Measurements from ENCODE around the gene FOXK2. TPM values are rescaled to one million over a fixed set of nuclear protein-coding genes. Genes with fewer than 3 reads are reported as not detected.

Gene FOXK2
- total RNA-seq = 10 to 100 TPM; 42.5 to 50.0 (median 46.4) TPM
- total RNA-seq (2013) = 29.8 TPM

DNA sequence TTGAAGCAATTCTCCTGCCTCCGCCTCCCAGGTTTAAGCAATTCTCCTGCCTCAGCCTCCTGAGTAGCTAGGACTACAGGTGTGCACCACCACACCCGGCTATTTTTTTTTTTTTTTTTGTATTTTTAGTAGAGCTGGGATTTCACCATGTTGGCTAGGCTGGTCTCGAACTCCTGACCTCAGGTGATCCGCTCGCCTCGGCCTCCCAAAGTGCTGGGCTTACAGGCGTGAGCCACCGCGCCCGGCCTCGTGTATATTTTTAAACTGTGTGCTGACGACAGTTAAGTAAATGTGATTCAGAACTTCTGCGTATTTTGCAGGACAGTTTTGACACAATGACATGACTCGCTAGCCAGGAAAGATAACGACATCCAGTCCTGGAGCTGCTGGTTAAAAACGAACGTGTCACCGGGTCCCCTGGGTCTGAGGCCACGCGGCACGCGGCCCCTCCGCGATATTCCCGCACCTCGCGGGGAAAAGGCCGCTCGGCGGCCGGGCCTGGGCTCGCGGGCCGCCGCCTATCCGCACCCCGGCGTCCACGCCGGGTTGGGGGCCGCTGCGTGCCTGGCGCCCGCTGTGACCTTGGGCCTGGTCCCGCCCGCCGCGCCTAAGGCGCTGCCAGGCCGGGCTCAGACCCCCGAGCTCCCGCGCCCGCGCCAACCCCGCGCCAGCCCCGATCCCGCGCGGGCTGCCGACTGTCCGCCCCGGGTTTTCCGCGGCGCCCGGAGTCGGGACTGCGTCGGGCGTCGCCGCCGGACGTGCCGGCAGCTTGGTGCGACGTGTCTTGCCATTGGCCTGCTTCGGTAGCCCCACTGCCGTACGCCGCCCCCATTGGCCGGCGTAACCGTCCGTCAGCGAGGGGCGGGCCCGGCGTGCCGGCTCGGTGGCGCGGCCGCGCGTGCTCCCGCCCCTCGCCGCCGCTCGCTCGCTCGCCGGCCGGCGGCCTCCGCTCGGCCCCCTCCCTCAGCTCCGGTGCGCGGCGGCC, at the start of gene FOXK2:
FOXK2 (plus strand) TSS at position 907 of the 985 bp plus-strand sequence. CDS start 157 bp downstream, outside the sequence.
- H3K4me3 Mint-ChIP-seq = peak within 1 kb of the TSS; percentile 91
- H3K4me3 ChIP-seq (ENCODE audit: low read length) = peak within 1 kb of the TSS; percentile 51
- WGBS (ENCODE audit: insufficient coverage) = 1% methylated on average over 112 of the region's 114 CpGs
- TF ChIP-seq, protein P1, sequence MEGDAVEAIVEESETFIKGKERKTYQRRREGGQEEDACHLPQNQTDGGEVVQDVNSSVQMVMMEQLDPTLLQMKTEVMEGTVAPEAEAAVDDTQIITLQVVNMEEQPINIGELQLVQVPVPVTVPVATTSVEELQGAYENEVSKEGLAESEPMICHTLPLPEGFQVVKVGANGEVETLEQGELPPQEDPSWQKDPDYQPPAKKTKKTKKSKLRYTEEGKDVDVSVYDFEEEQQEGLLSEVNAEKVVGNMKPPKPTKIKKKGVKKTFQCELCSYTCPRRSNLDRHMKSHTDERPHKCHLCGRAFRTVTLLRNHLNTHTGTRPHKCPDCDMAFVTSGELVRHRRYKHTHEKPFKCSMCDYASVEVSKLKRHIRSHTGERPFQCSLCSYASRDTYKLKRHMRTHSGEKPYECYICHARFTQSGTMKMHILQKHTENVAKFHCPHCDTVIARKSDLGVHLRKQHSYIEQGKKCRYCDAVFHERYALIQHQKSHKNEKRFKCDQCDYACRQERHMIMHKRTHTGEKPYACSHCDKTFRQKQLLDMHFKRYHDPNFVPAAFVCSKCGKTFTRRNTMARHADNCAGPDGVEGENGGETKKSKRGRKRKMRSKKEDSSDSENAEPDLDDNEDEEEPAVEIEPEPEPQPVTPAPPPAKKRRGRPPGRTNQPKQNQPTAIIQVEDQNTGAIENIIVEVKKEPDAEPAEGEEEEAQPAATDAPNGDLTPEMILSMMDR (IDR thresholded peaks at IDR 0.05) = no peak
- H3K4me1 ChIP-seq (ENCODE audit: control insufficient read depth, insufficient read depth, low read length) = peaks cover 27% of the 10 kb centered on the region
- peaks cover 14 to 24% of the 10 kb centered on the region in 2 donors for H3K4me1 Mint-ChIP-seq
- H3K36me3 ChIP-seq (ENCODE audit: control insufficient read depth, insufficient read depth, low read length) = no peaks in the 10 kb centered on the region
- intact Hi-C loops (cut with micrococcal nuclease) = no loop called here
- H3K27me3 ChIP-seq (ENCODE audit: control insufficient read depth, insufficient read depth, low read length) = no peaks in the 10 kb centered on the region
- H3K27ac ChIP-seq (ENCODE audit: low read length) = peak within 1 kb of the TSS; percentile 82
- DNase-seq (peak; percentile 97), ATAC-seq (peak; percentile 94 to 99 (median 97))
- H3K36me3 Mint-ChIP-seq = no peaks in the 10 kb centered on the region
- peak within 1 kb of the TSS; percentile 81 to 89 for H3K27ac Mint-ChIP-seq
- H3K9me3 Mint-ChIP-seq = no peaks in the 10 kb centered on the region
- H3K9me3 ChIP-seq (ENCODE audit: control insufficient read depth, insufficient read depth, low read length) = no peaks in the 10 kb centered on the region
- H3K27me3 Mint-ChIP-seq (ENCODE audit: low read depth in 2 of 2) = no peaks in the 10 kb centered on the region

DNA sequence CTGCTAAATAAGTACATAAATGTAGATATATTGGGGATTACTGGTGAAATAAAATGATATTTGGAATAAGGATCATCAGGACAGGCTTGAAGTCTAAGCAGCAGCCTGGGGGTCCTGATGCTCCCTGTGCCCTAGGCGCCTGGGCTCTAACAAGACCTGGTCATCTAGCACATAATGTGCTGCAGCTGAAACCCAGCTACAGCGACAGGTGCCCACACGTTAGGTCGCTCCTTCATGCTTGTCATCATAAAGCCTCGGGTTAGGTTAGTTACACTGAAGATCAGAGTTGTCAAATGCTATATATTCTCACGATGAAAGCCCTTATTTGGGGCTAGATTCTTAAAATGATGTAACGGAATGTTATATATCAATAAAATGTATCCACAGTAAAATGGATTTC, 49.5 kb upstream of the FOXK2 start:
- Histone ChIP-seq H3K9me3 (ENCODE audit: control insufficient read depth, insufficient read depth, low read length) (no peaks in the 10 kb centered on the region), H3K27me3 (ENCODE audit: control insufficient read depth, insufficient read depth, low read length) (no peaks in the 10 kb centered on the region), H3K36me3 (ENCODE audit: control insufficient read depth, insufficient read depth, low read length) (peaks cover 60% of the 10 kb centered on the region), H3K4me3 (ENCODE audit: low read length) (no peak overlapping the region), H3K4me1 (ENCODE audit: control insufficient read depth, insufficient read depth, low read length) (no peaks in the 10 kb centered on the region), H3K27ac (ENCODE audit: low read length) (no peak overlapping the region)
- DNase-seq (no peak), ATAC-seq (no peak)
- H3K27ac Mint-ChIP-seq = peak overlapping the region in 1 of 2 donors; percentile 19
- H3K4me1 Mint-ChIP-seq = peaks cover 9% of the 10 kb centered on the region in 2 donors
- intact Hi-C loops (cut with micrococcal nuclease) = no loop called here
- H3K36me3 Mint-ChIP-seq = peaks cover 7% of the 10 kb centered on the region
- H3K9me3 Mint-ChIP-seq = no peaks in the 10 kb centered on the region
- H3K4me3 Mint-ChIP-seq = no peak overlapping the region
- 96% methylated on average over 5 of the region's 7 CpGs for WGBS (ENCODE audit: insufficient coverage)
- H3K27me3 Mint-ChIP-seq (ENCODE audit: low read depth in 2 of 2) = no peaks in the 10 kb centered on the region
- TF ChIP-seq, protein P1 (IDR thresholded peaks at IDR 0.05) = no peak

DNA sequence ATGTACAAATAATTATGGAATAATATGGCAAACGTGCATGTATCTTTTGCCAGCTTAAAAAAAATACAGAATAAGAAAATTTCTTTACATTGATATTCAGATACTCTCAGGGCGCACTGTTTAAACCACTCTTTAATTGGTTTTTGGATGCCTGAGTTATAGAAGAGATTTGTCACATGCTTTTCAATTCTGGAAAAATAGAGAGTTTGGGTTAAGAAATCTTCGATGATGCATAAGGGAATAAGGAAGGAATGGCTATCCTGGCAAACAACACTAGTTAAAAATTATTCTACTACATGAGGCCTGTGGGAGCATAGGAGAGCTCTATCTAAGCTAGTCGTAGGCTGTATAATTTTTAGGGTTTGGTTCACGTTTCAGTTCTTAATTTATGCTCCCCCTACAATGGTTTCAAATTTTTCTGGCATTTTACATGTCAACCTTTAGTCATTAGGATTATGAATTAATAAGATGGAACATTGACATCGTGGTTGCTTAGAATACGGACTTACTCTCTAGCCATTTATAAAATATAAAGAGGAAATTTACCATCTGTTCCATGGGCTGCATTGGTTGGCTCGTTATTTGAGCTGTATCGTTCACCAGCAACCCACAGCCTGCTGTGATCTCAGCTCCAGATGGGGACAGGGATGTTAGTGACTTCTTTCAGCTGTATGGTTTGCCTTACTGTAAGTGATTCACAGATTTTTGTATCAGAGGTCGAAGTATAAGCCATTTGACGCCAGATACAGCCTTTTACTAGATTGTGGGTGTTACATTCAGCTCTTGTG, 45.1 kb upstream of the FOXK2 start:
- H3K4me3 ChIP-seq (ENCODE audit: low read length) = no peak overlapping the region
- WGBS (ENCODE audit: insufficient coverage) = 98% methylated on average over 6 of the region's 11 CpGs
- no peak overlapping the region for H3K4me3 Mint-ChIP-seq
- H3K4me1 Mint-ChIP-seq = peaks cover 14 to 15% of the 10 kb centered on the region in 2 donors
- no peaks in the 10 kb centered on the region for H3K27me3 ChIP-seq (ENCODE audit: control insufficient read depth, insufficient read depth, low read length)
- no peaks in the 10 kb centered on the region for H3K9me3 Mint-ChIP-seq
- H3K27me3 Mint-ChIP-seq (ENCODE audit: low read depth in 2 of 2) = no peaks in the 10 kb centered on the region
- DNase-seq = no peak
- H3K36me3 Mint-ChIP-seq = no peaks in the 10 kb centered on the region
- H3K9me3 ChIP-seq (ENCODE audit: control insufficient read depth, insufficient read depth, low read length) = no peaks in the 10 kb centered on the region
- TF ChIP-seq, protein P1 (IDR thresholded peaks at IDR 0.05) = no peak
- no peak overlapping the region for H3K27ac ChIP-seq (ENCODE audit: low read length)
- peak overlapping the region in 1 of 2 donors; percentile 4 for H3K27ac Mint-ChIP-seq
- intact Hi-C loops (cut with micrococcal nuclease) = no loop called here
- peaks cover 18% of the 10 kb centered on the region for H3K4me1 ChIP-seq (ENCODE audit: control insufficient read depth, insufficient read depth, low read length)
- peaks cover 44% of the 10 kb centered on the region for H3K36me3 ChIP-seq (ENCODE audit: control insufficient read depth, insufficient read depth, low read length)
- ATAC-seq = no peak

All from natural killer cell (primary cell).